Lung (tissue), 12 donors: Measurements from ENCODE around the gene ATF6. TPM values are rescaled to one million over a fixed set of nuclear protein-coding genes. Genes with fewer than 3 reads are reported as not detected.

ENCODE experiments used
- ATAC-seq: fragments of 200-7000 bp; cut with Tn5 transposase; one replicate; pipeline ENCODE4 v1.9.1; 2020; ENCODE audit warnings: moderate number of reproducible peaks; ENCODE audit not compliant: insufficient read depth, low FRiP score
- DNase-seq, 3 donors: peaks; one replicate each; pipeline ENCODE4 v3.0.0-alpha.2; 2013 to 2017
- H3K27ac ChIP-seq, 2 donors: one replicate each; pipeline ENCODE4 v1.5.1; 2013; ENCODE audit warnings: mild to moderate bottlenecking in 2 of 2, moderate library complexity in 2 of 2, control low read depth in 1 of 2, inconsistent platforms in 1 of 2, low read depth in 1 of 2, low read length in 1 of 2
- H3K27me3 ChIP-seq, 3 donors: one replicate each; pipeline ENCODE4 v1.5.1; 2013; ENCODE audit warnings: low read length in 2 of 3; ENCODE audit not compliant: control insufficient read depth in 3 of 3, insufficient read depth in 3 of 3
- H3K36me3 ChIP-seq, 4 donors: one replicate each; pipeline ENCODE4 v1.5.1; 2013; ENCODE audit warnings: low read length in 4 of 4, mild to moderate bottlenecking in 1 of 4, moderate library complexity in 1 of 4; ENCODE audit not compliant: control insufficient read depth in 4 of 4, insufficient read depth in 4 of 4
- H3K4me1 ChIP-seq, 5 donors: one replicate each; pipeline ENCODE4 v1.5.1; 2013; ENCODE audit warnings: low read length in 5 of 5, mild to moderate bottlenecking in 2 of 5, moderate library complexity in 1 of 5; ENCODE audit not compliant: control insufficient read depth in 5 of 5, insufficient read depth in 5 of 5
- H3K4me3 ChIP-seq: one replicate; pipeline ENCODE4 v1.5.1; 2013; ENCODE audit warnings: mild to moderate bottlenecking, control low read depth, moderate library complexity
- H3K9ac ChIP-seq, 2 donors: one replicate each; pipeline ENCODE4 v1.5.1; 2013; ENCODE audit warnings: low read length in 2 of 2, control low read depth in 1 of 2; ENCODE audit not compliant: insufficient read depth in 1 of 2
- H3K9me3 ChIP-seq, 4 donors: one replicate each; pipeline ENCODE4 v1.5.1; 2013; ENCODE audit warnings: low read length in 3 of 4, mild to moderate bottlenecking in 1 of 4, moderate library complexity in 1 of 4; ENCODE audit not compliant: control insufficient read depth in 4 of 4, insufficient read depth in 3 of 4
- CTCF ChIP-seq: IDR thresholded peaks from 2 replicates; pipeline ENCODE4 v1.5.1; 2012; ENCODE audit warnings: mild to moderate bottlenecking; ENCODE audit errors: control extremely low read depth, extremely low read depth
- WGBS, 2 donors: extraction: QIAGEN DNeasy Blood & Tissue Kit; methylation state at CpG; one replicate each; pipeline ENCODE4 v1.1.7; 2013; 5-methylcytosine and 5-hydroxymethylcytosine counted together
- polyA plus RNA-seq, 2 donors: library from polyadenylated mRNA; stranded (reverse); fragments of 200-250 nt; gene quantifications; one replicate each; pipeline ENCODE4 v1.2.1, GENCODE V29; 2013
- total RNA-seq, 2 donors: library from RNA; depleted of rRNA in 1 of 2; stranded (reverse); fragments of >200 nt in 1 of 2; gene quantifications; one replicate each; pipeline ENCODE4 v1.2.1, GENCODE V29; 2014 to 2021
- donor health status: control.
- donor health status: control.
- donor health status: Bipolar disorder and iron deficiency.
- donor health status: healthy.
- donor health status: DM: yes; HTN: yes; CAD: no.

ATF6 gene
- total and polyA plus RNA-seq, 4 donors, result 4.3 to 44.8 (median 22.6) TPM

- no peak for DNase-seq
- H3K9ac ChIP-seq, result no peak overlapping the region
- no peaks in the 10 kb centered on the region for H3K27me3 ChIP-seq
- peaks cover 0 to 10% (median 1%) of the 10 kb centered on the region in 4 donors for H3K9me3 ChIP-seq
- H3K27ac ChIP-seq, result no peak overlapping the region
- TF ChIP-seq CTCF, result no peak
- ATAC-seq, result no peak
- H3K4me1 ChIP-seq, result no peaks in the 10 kb centered on the region
- WGBS, 2 donors, result 39 to 43% methylated on average over 5 of the region's 5 CpGs
- H3K36me3 ChIP-seq, result peaks cover 0 to 2% (median 0%) of the 10 kb centered on the region in 4 donors
- H3K4me3 ChIP-seq, result no peak overlapping the region
These were observed 216.4 kb downstream of the ATF6 start for GRCh38 chr1:161982507-161982895.

- no peak for ATAC-seq
- no peak for DNase-seq
- H3K27me3 ChIP-seq, result no peaks in the 10 kb centered on the region
- peaks cover 0 to 14% (median 3%) of the 10 kb centered on the region in 4 donors for H3K9me3 ChIP-seq
- no peak overlapping the region for H3K9ac ChIP-seq
- H3K4me3 ChIP-seq, result no peak overlapping the region
- H3K4me1 ChIP-seq, result no peaks in the 10 kb centered on the region
- peaks cover 0 to 2% (median 0%) of the 10 kb centered on the region in 4 donors for H3K36me3 ChIP-seq
- 79% methylated on average over 9 of the region's 9 CpGs for WGBS, 2 donors
- no peak overlapping the region for H3K27ac ChIP-seq
- TF ChIP-seq CTCF, result no peak
These were observed 216.8 kb downstream of the ATF6 start for GRCh38 chr1:161982917-161983316.

GRCh38 chr1:161983725-161984124 is 217.6 kb downstream of the ATF6 start:
- Histone ChIP-seq H3K4me3 (no peak overlapping the region), H3K4me1 (no peaks in the 10 kb centered on the region), H3K9me3 (peaks cover 0 to 12% (median 3%) of the 10 kb centered on the region in 4 donors), H3K36me3 (peaks cover 0 to 2% (median 0%) of the 10 kb centered on the region in 4 donors), H3K27ac (no peak overlapping the region), H3K9ac (no peak overlapping the region), H3K27me3 (no peaks in the 10 kb centered on the region)
- no peak for TF ChIP-seq CTCF
- WGBS, 2 donors, result 94 to 95% methylated on average over 22 of the region's 22 CpGs
- DNase-seq, result no peak
- ATAC-seq, result no peak

GRCh38 chr1:161985301-161985822 is 219.2 kb downstream of the ATF6 start:
- 74 to 87% methylated on average over 5 of the region's 5 CpGs for WGBS, 2 donors
- H3K4me1 ChIP-seq, result peaks cover 0 to 2% (median 0%) of the 10 kb centered on the region in 5 donors
- H3K9me3 ChIP-seq, result peaks cover 0 to 12% (median 3%) of the 10 kb centered on the region in 4 donors
- H3K36me3 ChIP-seq, result peaks cover 0 to 2% (median 0%) of the 10 kb centered on the region in 4 donors
- no peak overlapping the region for H3K9ac ChIP-seq
- no peak overlapping the region for H3K27ac ChIP-seq
- H3K27me3 ChIP-seq, result no peaks in the 10 kb centered on the region
- TF ChIP-seq CTCF, result no peak
- ATAC-seq (no peak), DNase-seq (no peak)
- no peak overlapping the region for H3K4me3 ChIP-seq
